Mucosa of gallbladder (tissue), 1 donor: ENCODE results near the gene CDC42. TPM values are rescaled to one million over a fixed set of nuclear protein-coding genes. Genes with fewer than 3 reads are reported as not detected.
"Not testable (repeated sequence)": the region's sequence is repeated elsewhere in the genome, so short reads cannot be mapped to it uniquely, and the experiment has no call there.

Source experiments
- DNase-seq: peaks from one replicate; pipeline ENCODE4 v3.0.0-alpha.2; 2020; ENCODE audit warnings: low spot score
- total RNA-seq: library from RNA; stranded (reverse); gene quantifications from one replicate; pipeline ENCODE4 v1.2.1, GENCODE V29; 2021
- donor health status: DM: no; HTN: no; CAD: no.

Gene CDC42
- total RNA-seq, 1 donor from 2014 or later, result 273 TPM

- DNase-seq, result no peak
These were observed 22.3 kb downstream of the CDC42 start for GRCh38 chr1:22074803-22075202.

GRCh38 chr1:22075718-22076117 is 23.2 kb downstream of the CDC42 start:
- DNase-seq, result no peak

- no peak for DNase-seq
These were observed 23.8 kb downstream of the CDC42 start for GRCh38 chr1:22076346-22076745.

- no peak for DNase-seq
These were observed 25.2 kb downstream of the CDC42 start for GRCh38 chr1:22077728-22078127.

- DNase-seq, result no peak
These were observed 25.6 kb downstream of the CDC42 start for GRCh38 chr1:22078133-22078532.

GRCh38 chr1:22080191-22080590 is 27.7 kb downstream of the CDC42 start:
- DNase-seq, result no peak

- DNase-seq, result no peak
These were observed 35.8 kb downstream of the CDC42 start for GRCh38 chr1:22088331-22088730.

GRCh38 chr1:22089134-22089571 is 36.6 kb downstream of the CDC42 start:
- DNase-seq, result no peak

GRCh38 chr1:22089787-22090186 is 37.3 kb downstream of the CDC42 start:
- no peak for DNase-seq

- no peak for DNase-seq
These were observed 38.4 kb downstream of the CDC42 start for GRCh38 chr1:22090867-22091266.

GRCh38 chr1:22092026-22092768 is 39.7 kb downstream of the CDC42 start:
- DNase-seq, result not testable (repeated sequence)

- no peak for DNase-seq
These were observed 41.0 kb downstream of the CDC42 start for GRCh38 chr1:22093513-22093912.

- no peak for DNase-seq
These were observed 43.5 kb downstream of the CDC42 start for GRCh38 chr1:22096036-22096435.

- no peak for DNase-seq
These were observed 44.0 kb downstream of the CDC42 start for GRCh38 chr1:22096463-22096862.

- DNase-seq, result no peak
These were observed 46.2 kb downstream of the CDC42 start for GRCh38 chr1:22098752-22099151.

- DNase-seq, result no peak
These were observed 47.7 kb downstream of the CDC42 start for GRCh38 chr1:22100168-22100567.

GRCh38 chr1:22101199-22101598 is 48.7 kb downstream of the CDC42 start:
- DNase-seq, result no peak

GRCh38 chr1:22101995-22102394 is 49.5 kb downstream of the CDC42 start:
- no peak for DNase-seq

GRCh38 chr1:22102746-22103145 is 50.2 kb downstream of the CDC42 start:
- DNase-seq, result no peak

GRCh38 chr1:22104094-22104493 is 51.6 kb downstream of the CDC42 start:
- no peak for DNase-seq

GRCh38 chr1:22104865-22105437 is 52.4 kb downstream of the CDC42 start:
- no peak for DNase-seq

- DNase-seq, result no peak
These were observed 53.2 kb downstream of the CDC42 start for GRCh38 chr1:22105611-22106207.

GRCh38 chr1:22107126-22107525 is 54.6 kb downstream of the CDC42 start:
- no peak for DNase-seq
